ENCODE data around the gene LMNA. TPM values are rescaled to one million over a fixed set of nuclear protein-coding genes. Genes with fewer than 3 reads are reported as not detected.

Gene LMNA
- total and polyA plus RNA-seq, 2 experiments from 2014 or later, result 208 to 345 TPM

DNA sequence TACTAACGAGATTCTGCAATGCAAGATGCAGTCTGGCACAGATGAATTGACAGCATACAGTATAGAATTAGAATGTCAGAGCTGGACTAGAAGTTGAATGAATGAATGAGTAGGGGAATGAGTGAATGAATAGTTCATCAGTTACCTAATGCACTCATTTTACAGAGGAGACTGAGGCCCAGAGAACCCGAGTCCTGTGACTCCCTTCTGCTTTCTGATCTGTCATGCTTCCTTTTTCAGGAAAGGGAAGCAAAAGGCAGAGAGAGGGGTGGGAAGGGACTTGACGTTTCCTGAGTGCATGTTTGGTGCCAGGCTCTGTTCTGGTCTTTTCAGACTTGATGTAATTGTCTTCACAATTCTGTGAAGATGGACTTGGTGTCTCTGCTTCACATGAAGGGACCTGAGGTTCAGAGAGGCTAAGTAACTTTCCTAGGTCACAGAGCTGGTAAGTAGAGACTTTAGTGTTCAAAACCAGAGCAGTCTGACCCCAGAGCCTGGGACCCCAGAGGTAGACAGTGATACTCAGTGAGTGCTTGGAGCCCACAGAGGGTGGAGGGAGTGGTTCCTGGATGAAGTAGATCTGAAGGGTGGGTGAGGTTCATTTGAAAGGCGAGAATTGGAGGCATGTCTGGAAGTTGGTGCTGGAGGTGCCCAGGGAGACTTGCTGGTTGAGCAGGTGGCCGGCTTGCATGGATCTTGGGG is 24.2 kb upstream of the LMNA start:
- Histone ChIP-seq H3K36me3 (replicated peaks; ENCODE audit: insufficient read depth, low read depth) (no peaks in the 10 kb centered on the region), H3K4me1 (ENCODE audit: insufficient read depth) (peaks cover 22% of the 10 kb centered on the region), H3K27ac (peak overlapping the region; percentile 4), H3K79me2 (peaks cover 92% of the 10 kb centered on the region), H4K20me1 (ENCODE audit: insufficient read depth, poor library complexity, severe bottlenecking) (no peaks in the 10 kb centered on the region), H3K9me2 (replicated peaks; ENCODE audit: insufficient read depth) (no peaks in the 10 kb centered on the region), H3K4me3 (no peak overlapping the region), H2AFZ (no peak overlapping the region), H3K4me2 (no peak overlapping the region), H3K27me3 (no peaks in the 10 kb centered on the region), H3K9me3 (ENCODE audit: low read depth) (no peaks in the 10 kb centered on the region)
- WGBS (ENCODE audit: low lambda C conversion rate, missing lambda C conversion rate), result 38% methylated on average over 5 of the region's 5 CpGs
- DNase-seq (ENCODE audit: low spot score), result no peak
- TF ChIP-seq, protein P1, sequence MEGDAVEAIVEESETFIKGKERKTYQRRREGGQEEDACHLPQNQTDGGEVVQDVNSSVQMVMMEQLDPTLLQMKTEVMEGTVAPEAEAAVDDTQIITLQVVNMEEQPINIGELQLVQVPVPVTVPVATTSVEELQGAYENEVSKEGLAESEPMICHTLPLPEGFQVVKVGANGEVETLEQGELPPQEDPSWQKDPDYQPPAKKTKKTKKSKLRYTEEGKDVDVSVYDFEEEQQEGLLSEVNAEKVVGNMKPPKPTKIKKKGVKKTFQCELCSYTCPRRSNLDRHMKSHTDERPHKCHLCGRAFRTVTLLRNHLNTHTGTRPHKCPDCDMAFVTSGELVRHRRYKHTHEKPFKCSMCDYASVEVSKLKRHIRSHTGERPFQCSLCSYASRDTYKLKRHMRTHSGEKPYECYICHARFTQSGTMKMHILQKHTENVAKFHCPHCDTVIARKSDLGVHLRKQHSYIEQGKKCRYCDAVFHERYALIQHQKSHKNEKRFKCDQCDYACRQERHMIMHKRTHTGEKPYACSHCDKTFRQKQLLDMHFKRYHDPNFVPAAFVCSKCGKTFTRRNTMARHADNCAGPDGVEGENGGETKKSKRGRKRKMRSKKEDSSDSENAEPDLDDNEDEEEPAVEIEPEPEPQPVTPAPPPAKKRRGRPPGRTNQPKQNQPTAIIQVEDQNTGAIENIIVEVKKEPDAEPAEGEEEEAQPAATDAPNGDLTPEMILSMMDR (IDR thresholded peaks at IDR 0.05; ENCODE audit: poor library complexity), result no peak
- TF ChIP-seq EZH2 (IDR thresholded peaks at IDR 0.05; ENCODE audit: borderline replicate concordance) (no peak), EZH2phosphoT487 (IDR thresholded peaks at IDR 0.05; ENCODE audit: low read depth, severe bottlenecking, unreplicated experiment) (no peak)

DNA sequence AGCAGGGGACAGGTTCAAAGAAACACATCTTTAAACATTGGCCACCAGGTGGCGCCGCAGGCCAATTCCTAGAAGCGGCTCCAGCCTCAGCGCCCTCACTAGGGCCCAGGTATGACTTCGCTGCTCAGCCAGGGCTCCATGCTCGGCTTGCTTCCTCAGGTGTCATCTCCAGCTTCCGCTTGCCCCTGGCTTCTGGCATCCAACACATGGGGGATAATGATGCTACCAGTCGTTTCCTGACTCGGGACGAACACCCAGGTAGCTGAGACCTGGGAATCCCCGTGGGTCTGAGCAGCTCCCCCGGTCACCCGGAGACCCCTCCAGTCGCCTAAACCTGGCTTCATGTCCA is 23.7 kb upstream of the LMNA start:
- H3K4me1 ChIP-seq (ENCODE audit: insufficient read depth), result peaks cover 17% of the 10 kb centered on the region
- H3K9me3 ChIP-seq (ENCODE audit: low read depth), result no peaks in the 10 kb centered on the region
- peak overlapping the region; percentile 53 for H3K27ac ChIP-seq
- DNase-seq (ENCODE audit: low spot score), result peak; percentile 95
- H4K20me1 ChIP-seq (ENCODE audit: insufficient read depth, poor library complexity, severe bottlenecking), result no peaks in the 10 kb centered on the region
- H3K4me3 ChIP-seq, result no peak overlapping the region
- 46% methylated on average over 14 of the region's 14 CpGs for WGBS (ENCODE audit: low lambda C conversion rate, missing lambda C conversion rate)
- TF ChIP-seq, protein P1 (IDR thresholded peaks at IDR 0.05; ENCODE audit: poor library complexity), result peak; percentile 85
- no peak for TF ChIP-seq EZH2 (IDR thresholded peaks at IDR 0.05; ENCODE audit: borderline replicate concordance)
- H3K36me3 ChIP-seq (replicated peaks; ENCODE audit: insufficient read depth, low read depth), result no peaks in the 10 kb centered on the region
- no peaks in the 10 kb centered on the region for H3K9me2 ChIP-seq (replicated peaks; ENCODE audit: insufficient read depth)
- no peak overlapping the region for H2AFZ ChIP-seq
- H3K79me2 ChIP-seq, result peaks cover 90% of the 10 kb centered on the region
- H3K4me2 ChIP-seq, result no peak overlapping the region
- no peaks in the 10 kb centered on the region for H3K27me3 ChIP-seq

DNA sequence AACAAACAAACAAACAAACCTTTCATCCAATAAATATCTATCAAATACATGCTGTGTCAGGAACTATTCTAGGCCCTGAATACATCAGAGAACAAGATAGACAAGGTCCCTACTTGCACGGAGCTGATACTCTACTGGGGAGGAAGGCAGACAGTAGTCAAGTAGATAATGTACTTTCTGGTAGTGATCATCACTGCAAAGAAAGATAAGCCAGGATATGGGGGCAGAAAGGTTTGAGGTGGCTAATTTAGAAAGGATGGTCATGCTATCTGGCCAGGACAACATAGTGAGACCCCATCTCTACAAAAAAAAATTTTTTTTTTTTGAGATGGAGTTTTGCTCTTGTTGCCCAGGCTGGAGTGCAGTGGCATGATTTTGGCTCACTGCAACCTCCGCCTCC is 22.9 kb upstream of the LMNA start:
- TF ChIP-seq, protein P1 (IDR thresholded peaks at IDR 0.05; ENCODE audit: poor library complexity), result no peak
- TF ChIP-seq EZH2phosphoT487 (IDR thresholded peaks at IDR 0.05; ENCODE audit: low read depth, severe bottlenecking, unreplicated experiment), result no peak
- TF ChIP-seq EZH2 (IDR thresholded peaks at IDR 0.05; ENCODE audit: borderline replicate concordance), result no peak
- Histone ChIP-seq H3K4me1 (ENCODE audit: insufficient read depth) (peaks cover 10% of the 10 kb centered on the region), H3K9me3 (ENCODE audit: low read depth) (no peaks in the 10 kb centered on the region), H3K79me2 (peaks cover 89% of the 10 kb centered on the region), H2AFZ (no peak overlapping the region), H3K27ac (no peak overlapping the region), H3K9me2 (replicated peaks; ENCODE audit: insufficient read depth) (no peaks in the 10 kb centered on the region), H3K27me3 (no peaks in the 10 kb centered on the region), H4K20me1 (ENCODE audit: insufficient read depth, poor library complexity, severe bottlenecking) (no peaks in the 10 kb centered on the region), H3K36me3 (replicated peaks; ENCODE audit: insufficient read depth, low read depth) (no peaks in the 10 kb centered on the region), H3K4me3 (no peak overlapping the region), H3K4me2 (no peak overlapping the region)
- DNase-seq (ENCODE audit: low spot score), result no peak
- 87% methylated on average over 2 of the region's 2 CpGs for WGBS (ENCODE audit: low lambda C conversion rate, missing lambda C conversion rate)

All from hepatocyte (in vitro differentiated cells).